HG03342 (cell line): ENCODE measurements around the gene SMIM21.

Experiments used
- ATAC-seq: cut with Tn5 transposase; IDR thresholded peaks from one replicate; pipeline ENCODE4 v1.9.1; 2021; ENCODE audit warnings: mild to moderate bottlenecking, moderate library complexity; ENCODE audit not compliant: unreplicated experiment

SMIM21 gene

DNA sequence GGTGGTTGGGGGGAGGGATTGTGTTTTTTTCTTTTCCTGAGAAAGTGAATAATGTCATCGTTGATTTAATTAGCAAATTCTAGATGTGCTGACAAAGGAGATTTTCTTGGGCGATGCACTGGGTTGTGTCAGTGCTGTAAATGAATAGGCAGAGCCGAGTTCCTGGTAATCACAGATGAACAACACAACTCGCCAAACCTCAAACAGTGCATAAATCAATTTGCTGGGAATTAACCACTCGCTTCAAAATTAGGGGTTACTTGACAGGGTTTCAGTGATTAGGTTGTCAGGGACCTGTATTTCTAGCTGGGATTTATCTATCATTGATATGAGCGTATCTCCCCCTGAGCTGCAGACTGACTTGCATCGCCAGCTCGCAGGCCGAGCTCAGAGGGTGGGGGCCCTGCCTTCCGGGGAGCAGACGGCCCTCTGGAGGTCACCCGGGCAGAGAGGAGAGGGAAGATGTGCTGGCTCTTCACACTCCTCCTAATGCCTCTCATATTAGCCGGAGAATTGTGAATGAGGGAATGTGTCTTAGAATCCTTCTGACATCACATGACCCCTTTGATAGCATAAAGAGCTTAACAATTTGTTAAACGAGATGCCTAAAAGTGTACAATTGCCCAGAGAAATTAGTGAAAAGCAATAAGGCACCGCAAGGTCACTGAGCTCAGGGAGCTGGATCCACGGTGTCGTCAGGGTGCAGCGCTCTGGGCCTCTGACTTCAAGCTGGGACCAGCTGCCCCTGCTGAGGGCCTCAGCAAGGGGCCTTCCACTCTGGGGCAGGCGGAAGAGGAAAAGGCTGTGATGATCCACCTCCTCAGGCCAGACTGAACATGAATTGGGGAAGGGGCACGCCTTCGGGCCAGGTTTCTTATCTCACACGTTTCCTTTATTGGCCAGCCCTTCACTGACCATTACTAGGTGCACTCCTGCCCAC lies 48.9 kb downstream of the SMIM21 start:
- ATAC-seq = no peak

DNA sequence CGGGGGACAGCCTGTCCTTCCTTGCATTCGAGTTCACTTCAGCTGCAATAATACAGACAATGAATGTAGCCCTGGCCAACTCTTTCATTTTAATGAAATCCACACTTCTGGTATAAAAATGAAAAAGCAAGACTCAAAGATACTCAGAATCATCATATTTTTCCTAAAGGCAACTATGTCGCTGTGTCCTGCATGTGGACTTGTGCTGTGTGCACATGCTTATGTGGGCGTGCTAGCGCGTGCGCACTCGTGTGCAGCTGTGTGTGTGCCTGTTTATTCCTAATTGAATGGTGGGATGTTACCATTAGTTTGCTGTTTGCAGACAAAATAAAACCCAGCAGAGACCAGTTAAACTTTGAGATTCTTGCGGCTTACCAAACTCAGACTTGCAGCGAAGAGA lies 49.6 kb downstream of the SMIM21 start:
- ATAC-seq = no peak

DNA sequence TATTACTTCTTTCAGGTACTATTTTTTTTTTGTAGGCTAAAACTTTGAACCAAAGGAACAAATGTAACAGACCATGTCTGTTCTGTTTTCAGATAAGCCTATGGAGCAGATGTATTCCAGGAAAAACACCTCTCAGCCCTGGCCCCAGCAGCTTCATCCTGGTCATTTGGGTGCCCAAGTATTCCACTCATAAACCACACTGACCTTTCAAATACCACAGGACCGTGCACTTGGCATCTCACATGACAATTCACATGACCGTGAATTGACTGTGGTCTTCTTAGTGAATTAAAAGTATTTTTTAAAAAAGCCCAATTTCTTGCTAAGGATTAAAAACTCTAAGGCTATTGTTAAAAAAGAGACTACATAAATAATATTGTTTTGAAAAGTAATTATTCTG lies 50.2 kb downstream of the SMIM21 start:
- ATAC-seq = no peak

DNA sequence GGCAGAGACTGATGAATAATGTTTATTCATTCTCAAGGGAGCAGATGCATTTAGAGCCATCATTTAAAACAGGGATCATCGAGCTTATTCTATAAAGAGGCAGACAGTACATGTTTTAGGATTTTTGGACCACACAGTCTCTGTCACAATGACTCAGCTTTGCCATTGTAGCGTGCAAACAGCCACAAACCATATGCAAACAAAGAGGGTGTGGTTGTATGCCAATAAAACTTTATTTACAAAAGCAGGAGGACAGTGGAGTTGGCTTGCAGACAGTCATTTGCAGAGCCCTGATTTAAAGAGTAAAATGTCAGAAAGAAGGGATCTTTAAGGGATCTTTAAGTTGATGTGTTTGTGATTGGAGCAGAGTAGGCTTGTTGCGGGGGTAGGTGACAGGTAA lies 51.5 kb downstream of the SMIM21 start:
- ATAC-seq = peak; percentile 46

GRCh38 chr18:75375341-75375740 lies 52.2 kb downstream of the SMIM21 start:
- ATAC-seq = no peak

GRCh38 chr18:75374466-75374865 lies 53.0 kb downstream of the SMIM21 start:
- ATAC-seq = no peak

DNA sequence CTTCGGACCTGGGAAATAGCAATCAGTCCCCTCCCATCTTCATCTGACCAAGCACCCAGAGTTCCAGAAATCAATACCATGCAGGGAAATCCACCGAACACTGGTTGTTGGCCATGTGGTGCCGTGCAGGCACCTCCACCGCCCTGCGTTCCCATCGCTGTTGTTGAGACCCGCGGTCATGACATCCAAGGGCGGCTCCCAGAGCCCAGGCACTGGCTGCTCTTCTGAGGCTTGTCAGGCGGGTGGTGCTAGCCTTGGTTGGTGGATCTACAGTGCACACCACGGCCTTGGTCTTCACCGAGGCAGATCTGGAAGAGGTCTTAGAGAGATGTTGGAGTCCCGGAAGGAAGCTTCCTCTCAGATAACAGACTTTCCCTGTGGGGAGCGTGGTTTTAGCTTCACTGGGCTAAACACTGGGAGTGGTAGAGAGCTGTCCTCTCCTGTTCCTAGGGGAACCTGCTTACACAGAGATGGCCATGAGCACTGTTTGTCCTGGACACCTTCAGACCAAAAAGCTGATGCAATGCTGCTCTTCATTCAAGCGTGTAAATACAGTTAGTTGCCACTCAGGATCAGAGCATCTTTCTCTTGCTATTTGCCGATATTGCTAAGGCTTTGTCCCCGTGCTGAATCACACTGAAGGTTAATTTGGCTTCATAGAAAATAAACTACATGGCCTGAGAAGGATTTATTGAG lies 58.3 kb downstream of the SMIM21 start:
- no peak for ATAC-seq

DNA sequence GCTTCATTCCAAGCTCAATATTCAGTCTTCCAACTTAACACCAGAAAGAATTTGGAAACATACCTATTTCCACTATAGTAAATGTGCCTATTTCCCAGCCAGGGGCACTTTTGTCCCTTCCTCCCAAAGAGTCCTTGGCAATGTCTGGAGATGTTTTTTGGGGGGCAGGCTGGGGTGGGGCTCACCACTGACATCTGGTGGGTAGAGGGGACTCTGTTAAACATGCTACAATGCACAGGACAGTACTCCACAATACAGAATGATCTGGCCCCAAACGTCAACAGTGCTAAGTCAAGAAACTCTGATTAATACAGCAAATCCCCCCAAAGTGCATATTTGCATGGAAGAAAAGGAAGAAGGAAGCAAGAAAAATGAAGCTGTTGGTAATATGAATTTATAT lies 61.7 kb downstream of the SMIM21 start:
- ATAC-seq = no peak

GRCh38 chr18:75365254-75365629 lies 62.3 kb downstream of the SMIM21 start:
- ATAC-seq = no peak

DNA sequence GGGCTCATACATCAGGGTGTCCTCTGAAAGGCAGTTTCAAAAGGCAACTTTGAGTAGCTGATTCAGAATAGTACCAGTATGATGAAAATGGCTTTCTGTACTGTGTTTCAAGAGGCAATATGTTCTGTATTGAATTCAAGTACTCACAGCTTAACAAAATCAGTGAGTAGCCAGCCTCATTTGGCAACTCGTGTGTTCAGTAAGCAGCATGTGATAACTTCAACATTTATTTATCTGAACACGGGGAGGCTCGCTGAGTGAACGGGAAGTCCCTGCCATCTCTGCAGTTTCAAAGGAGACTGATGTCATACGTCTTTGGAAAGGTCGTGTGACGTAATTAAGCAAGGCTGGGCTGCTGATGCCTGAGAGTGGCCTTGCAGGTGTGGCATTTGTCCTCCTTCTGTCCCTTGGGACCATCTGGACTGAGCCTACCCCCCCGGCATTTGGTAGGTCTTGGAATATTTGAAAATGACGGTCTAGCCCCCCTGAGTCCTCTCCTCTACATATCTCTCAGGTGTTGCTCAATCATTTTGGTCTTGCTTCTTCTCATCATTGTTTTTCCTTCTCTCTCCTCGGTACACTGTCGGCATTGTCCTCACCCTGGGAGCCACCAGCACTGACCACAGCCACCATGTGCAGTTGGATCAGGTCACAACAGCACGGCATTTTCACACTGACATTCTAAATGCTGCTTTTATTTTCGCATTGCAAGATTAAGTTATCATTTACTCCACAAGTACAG lies 62.8 kb downstream of the SMIM21 start:
- ATAC-seq = no peak

GRCh38 chr18:75363446-75364225 lies 63.9 kb downstream of the SMIM21 start:
- ATAC-seq = no peak

- no peak for ATAC-seq
These were observed 65.1 kb downstream of the SMIM21 start for GRCh38 chr18:75362435-75362834.

- no peak for ATAC-seq
These were observed 66.6 kb downstream of the SMIM21 start for GRCh38 chr18:75360941-75361340.

DNA sequence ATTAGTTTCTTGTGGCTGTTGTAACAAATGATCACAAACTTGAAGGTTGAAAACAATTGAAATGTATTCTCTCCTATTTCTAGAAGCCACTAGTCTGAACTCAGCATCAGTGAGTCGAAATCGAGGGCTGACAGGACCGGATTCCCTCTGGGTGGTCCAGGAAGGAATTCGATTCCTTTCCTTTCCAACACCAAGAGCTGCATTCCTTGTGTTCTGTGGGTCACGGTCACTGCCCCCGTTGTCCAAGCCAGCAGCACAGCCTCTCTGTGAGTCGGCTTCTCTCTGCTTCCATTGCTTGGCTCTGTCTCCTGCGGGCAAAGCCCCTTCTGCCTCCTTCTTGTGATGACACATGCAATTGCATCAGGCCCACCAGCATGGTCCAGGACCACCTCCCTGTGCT lies 67.3 kb downstream of the SMIM21 start:
- ATAC-seq = no peak
